HG02884 (cell line): ENCODE results near the gene KAZN.

Experiments
- ATAC-seq: cut with Tn5 transposase; IDR thresholded peaks from one replicate; pipeline ENCODE4 v1.9.1; 2021; ENCODE audit warnings: mild to moderate bottlenecking, moderate library complexity; ENCODE audit not compliant: unreplicated experiment

Gene KAZN

GRCh38 chr1:14875524-14876509, 277.3 kb downstream of the KAZN start:
- no peak for ATAC-seq

- ATAC-seq: no peak
Measured at GRCh38 chr1:14876747-14877146, 278.3 kb downstream of the KAZN start.

DNA sequence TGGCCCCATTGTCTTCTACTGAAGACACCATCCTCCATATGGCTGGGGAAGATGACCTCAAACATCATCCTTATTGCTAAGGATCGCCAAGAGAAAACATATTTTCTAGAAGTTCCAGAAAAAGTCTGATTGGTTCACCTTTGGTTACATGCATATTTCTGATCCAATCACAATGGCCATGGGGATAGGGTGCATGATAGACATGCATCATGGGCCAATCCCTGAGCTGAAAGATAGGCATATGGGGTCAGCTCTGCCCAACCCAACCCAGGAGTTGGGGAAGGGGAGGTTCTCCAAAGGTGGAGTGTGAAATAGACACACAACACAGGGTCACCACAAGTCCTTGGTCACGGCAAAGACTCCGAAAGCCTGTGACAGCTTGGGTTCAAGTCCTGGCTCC, 278.7 kb downstream of the KAZN start:
- no peak for ATAC-seq

DNA sequence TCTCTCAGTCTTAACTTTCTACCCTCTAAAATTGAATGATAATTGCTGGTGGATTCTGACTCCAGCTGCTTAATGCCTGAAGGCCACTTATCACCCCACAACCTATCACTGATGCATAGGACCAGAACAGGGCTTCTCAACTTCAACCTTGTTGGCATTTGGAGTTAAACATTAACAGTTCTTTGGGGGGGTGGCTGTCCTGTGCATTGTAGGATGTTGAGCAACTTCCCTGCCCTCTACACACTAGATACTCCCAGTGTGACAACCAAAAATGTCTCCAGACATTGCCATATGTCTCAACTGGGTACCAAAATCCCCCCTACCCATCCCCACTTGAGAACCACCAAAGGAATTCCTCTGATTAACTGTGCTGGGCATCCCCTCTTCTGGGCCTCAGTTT, 279.6 kb downstream of the KAZN start:
- no peak for ATAC-seq

DNA sequence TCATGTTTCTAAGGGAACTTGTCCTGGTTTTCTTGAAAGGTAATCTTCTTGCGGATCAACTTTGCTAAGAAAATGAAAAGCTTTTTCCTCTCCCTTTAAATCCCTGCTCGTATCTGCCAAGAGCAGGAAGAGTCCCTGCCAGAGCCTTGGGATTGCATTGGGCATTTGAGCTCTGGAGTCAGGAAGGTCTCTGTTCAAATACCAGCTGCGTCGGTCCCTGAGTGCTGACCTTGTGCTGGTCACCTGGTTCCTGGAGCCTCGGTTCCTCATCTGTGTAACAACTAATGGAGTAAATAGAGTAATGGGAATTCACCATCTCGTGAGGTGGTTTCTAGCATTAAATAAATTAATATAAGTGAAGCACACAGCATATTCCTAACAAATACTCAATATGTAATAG, 280.5 kb downstream of the KAZN start:
- no peak for ATAC-seq

DNA sequence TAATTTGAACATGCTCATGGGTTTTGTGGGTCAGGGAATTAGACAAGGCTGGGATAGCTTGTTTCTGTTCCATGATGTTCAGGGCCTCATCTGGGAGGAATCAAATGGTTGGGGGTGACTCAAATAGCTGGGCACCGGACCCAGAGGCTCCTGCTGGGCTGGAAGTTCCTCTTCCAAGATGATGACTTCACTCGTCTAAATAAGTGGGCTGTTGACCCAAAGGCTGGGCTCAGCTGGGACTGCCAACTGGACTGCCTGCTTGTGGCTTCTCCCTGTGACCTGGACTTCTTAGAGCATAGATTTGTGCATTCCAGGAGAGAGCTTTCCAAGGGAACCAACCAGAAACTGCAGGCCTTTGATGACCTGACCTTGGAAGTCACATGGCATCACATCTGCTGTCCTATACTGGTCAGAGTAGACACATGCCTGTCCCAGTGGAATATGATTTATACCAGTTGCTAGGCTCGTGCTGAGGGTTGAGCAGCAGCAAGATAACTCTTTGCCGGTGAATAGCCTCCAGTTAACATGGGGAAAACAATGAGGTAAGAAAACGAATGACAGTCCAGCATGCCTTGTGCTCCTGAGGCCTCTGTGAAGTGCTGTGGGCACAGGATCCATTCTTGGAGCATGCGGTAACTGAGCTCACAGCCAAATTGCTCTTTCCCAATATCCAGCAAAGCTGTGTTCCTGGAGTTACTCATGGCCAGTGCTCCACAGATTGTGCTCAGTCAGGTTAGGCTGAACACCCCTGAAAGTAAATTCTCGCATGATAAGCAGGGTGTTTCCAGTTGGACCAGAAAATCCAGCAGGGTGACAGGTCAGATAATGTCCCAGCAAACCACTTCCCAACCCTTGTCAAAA, 282.2 kb downstream of the KAZN start:
- ATAC-seq: no peak

- ATAC-seq: no peak
Measured at GRCh38 chr1:14881775-14882672, 283.5 kb downstream of the KAZN start.

DNA sequence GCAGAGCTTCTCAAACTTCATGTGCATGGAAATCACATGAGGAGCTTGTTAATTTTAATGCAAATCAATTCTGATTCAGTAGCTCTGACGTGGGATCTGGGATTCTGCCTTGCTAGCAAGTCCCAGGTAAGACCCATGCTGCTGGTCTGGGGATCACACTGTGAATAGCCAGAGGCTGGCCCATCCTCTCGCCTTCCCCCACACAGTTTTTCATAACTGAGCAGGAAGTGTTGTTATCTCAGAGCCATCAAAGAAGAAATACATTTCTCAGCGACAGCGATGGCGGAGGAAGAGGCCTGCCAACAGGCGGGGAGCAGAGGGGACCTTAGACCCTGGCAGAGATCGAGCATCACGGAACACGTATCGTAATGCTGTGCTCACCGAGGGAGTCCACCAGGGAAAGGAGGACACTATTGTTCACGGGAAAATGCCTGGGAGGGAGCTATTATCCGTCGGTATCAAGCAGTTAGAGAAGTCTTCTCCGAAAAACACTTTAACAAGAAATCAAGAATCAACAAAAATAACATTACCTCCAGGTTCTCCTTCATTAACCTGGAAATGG, 286.2 kb downstream of the KAZN start:
- ATAC-seq: no peak

GRCh38 chr1:14887044-14887566, 288.6 kb downstream of the KAZN start:
- no peak for ATAC-seq

GRCh38 chr1:14887764-14888350, 289.4 kb downstream of the KAZN start:
- no peak for ATAC-seq

DNA sequence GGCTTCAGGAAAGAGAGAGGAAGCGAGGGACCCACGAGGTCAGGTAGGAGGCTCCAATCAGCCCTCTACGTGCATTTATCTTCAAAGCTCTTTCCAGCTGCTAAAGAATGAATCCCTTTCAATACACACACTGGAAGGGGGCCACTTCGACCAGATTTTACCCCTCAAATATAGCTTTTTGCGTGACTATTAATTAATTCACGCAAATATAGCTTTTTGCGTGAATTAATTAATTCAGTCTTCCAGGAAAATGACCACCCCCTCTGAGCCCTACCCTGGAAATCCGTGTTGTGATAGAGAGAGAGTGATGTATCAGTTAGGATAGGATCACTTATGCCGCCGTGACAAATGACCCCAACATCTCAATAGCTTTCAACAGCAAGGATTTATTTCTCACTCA, 289.9 kb downstream of the KAZN start:
- ATAC-seq: no peak

DNA sequence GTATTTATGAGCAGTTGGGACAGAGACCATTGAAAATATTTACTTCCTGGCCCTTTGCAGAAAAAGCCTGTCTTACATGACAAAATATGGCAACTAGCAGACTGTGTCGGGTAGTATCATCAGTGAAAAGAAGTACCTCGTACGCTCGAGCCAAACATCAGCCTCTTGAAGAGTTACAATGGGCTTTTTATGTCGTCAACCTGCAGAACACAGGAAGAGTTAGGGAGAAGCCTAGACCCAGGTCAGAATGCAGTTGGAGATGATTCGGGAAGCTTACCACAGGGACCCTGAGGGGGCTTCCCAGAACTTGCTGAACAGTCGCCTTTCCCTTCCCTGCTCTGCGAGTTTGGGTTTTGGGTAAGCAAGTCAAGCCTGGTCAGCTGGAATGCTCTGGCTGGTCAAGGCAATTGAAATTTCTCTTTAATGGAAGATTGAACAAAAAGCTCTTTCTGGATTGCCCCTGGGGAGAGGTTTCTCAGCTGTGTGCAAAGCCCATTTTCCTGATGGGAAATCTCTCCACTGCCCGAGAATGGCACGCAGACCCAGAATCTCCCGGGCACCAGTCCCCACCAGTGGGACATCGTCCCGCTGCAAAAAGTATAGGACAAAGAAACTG, 291.4 kb downstream of the KAZN start:
- ATAC-seq: no peak

DNA sequence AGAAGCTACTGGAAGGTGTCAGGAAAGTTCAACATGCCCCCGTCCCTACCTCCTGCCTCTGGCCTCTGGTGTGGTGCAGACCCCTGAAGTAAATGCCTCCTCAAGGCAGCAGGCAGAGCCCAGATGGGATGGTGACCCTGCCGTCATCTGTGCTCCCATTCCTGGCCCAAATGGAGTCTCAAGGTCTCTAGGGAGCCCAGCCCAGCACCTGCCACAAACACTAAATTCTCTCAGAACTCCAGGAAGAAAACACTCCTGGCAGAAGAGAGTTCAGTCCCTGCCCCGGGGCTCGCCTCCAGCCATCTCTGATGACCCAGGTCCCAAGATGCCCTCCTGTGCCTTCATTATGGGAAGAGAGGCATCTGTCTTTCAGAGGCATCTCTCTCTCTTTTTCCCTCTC, 293.5 kb downstream of the KAZN start:
- ATAC-seq: no peak

DNA sequence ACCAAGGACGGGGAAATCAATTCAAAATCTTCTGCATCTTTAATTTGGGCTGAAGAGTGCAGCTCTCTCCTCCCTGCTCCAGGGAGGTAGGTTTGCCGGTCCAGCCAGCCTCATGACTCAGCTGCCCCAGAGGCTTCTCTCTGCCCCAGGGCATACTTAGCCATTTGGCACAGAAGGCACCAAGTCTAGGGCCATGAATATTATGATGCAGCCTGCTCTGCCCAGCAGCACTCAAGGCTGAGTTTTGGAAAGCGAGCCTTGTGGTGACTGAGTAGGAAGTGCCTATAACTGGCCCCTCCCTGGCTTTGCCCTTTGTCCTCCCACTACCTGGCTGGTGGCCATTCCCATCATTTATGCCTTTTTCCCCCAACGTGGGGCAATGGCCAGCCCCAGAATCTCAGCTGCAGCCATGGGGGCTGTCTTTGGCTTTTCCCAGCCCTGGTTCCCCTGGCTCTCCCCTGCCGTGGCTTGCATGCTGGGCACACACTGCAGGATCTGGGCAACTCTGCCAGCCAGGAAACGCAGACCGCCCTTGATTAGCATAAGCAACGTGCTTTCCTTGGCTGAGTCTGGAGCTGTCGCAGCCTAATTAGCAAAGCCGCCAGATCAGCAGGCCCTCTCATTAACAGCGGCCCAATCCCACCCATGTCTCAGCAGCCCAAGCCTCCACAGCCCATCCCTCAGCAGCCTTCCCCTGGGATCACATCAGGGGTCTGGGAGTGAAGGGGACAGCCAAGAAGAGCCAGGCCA, 296.5 kb downstream of the KAZN start:
- ATAC-seq: no peak

DNA sequence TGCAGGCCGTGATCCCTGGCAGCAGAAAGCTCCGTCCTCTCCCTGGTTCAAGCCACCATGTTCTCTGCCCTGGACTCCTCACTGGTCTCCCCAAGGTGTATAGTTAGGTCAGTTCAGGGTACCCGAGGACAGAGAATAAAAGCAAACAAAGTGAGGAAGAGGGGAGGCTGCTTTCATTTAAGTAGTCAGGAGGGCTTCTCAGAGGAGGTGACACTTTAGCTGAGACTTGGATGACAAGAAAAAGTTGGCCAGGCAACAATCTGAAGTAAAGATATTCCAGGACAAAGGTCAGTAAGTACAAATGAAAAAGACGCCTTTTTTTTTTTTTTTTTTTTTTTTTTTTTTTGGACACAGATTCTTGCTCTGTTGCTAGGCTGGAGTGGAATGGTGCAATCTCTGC, 297.2 kb downstream of the KAZN start:
- ATAC-seq: no peak

- ATAC-seq: no peak
Measured at GRCh38 chr1:14896381-14897079, 298.0 kb downstream of the KAZN start.

GRCh38 chr1:14897080-14897449, 298.6 kb downstream of the KAZN start:
- ATAC-seq: no peak

GRCh38 chr1:14897547-14897946, 299.1 kb downstream of the KAZN start:
- ATAC-seq: no peak
